GM15510 (cell line): ENCODE measurements around the gene BACE1.

Experiments
- POLR2A ChIP-seq: IDR thresholded peaks from 3 replicates; pipeline ENCODE4 v1.6.1; 2011; ENCODE audit warnings: borderline replicate concordance; ENCODE audit not compliant: insufficient read length; ENCODE audit errors: extremely low read depth

BACE1 gene

GRCh38 chr11:117316197-117316961, at the start of gene BACE1:
Gene BACE1, minus strand, starts transcription at chr11:117316256. Its CDS starts 461 bp downstream, at chr11:117315795.
- no peak for TF ChIP-seq POLR2A

- no peak for TF ChIP-seq POLR2A
Observed at GRCh38 chr11:117361432-117361831, 45.4 kb upstream of the BACE1 start.

- TF ChIP-seq POLR2A: no peak
Observed at GRCh38 chr11:117356126-117356890, 40.3 kb upstream of the BACE1 start.

- TF ChIP-seq POLR2A: no peak
Observed at GRCh38 chr11:117354550-117354949, 38.5 kb upstream of the BACE1 start.

GRCh38 chr11:117345039-117345438, 29.0 kb upstream of the BACE1 start:
- no peak for TF ChIP-seq POLR2A

GRCh38 chr11:117337076-117337475, 21.0 kb upstream of the BACE1 start:
- TF ChIP-seq POLR2A: no peak

GRCh38 chr11:117335399-117335798, 19.3 kb upstream of the BACE1 start:
- TF ChIP-seq POLR2A: no peak

GRCh38 chr11:117334896-117335295, 18.8 kb upstream of the BACE1 start:
- no peak for TF ChIP-seq POLR2A

- no peak for TF ChIP-seq POLR2A
Observed at GRCh38 chr11:117333917-117334316, 17.9 kb upstream of the BACE1 start.

GRCh38 chr11:117332843-117333242, 16.8 kb upstream of the BACE1 start:
- TF ChIP-seq POLR2A: no peak

- TF ChIP-seq POLR2A: no peak
Observed at GRCh38 chr11:117328375-117329010, 12.4 kb upstream of the BACE1 start.

GRCh38 chr11:117327567-117328374, 11.7 kb upstream of the BACE1 start, which contains the start of gene CEP164:
Gene CEP164, plus strand, starts transcription at chr11:117327854. Its CDS starts 10,733 bp downstream, at chr11:117338587.
- peak; percentile 72 for TF ChIP-seq POLR2A

GRCh38 chr11:117319214-117319840, 3.3 kb upstream of the BACE1 start:
- TF ChIP-seq POLR2A: no peak

- TF ChIP-seq POLR2A: no peak
Observed at GRCh38 chr11:117318738-117319137, 2.7 kb upstream of the BACE1 start.
